Nephron progenitor cell (in vitro differentiated cells): ENCODE data around the gene KCND3.

ENCODE experiments used
- DNase-seq: peaks from one replicate; pipeline ENCODE4 v3.0.0; 2021
- H3K27ac Mint-ChIP-seq: 2 replicates; pipeline ENCODE4 v1.8.0; 2021; ENCODE audit warnings: mild to moderate bottlenecking, moderate library complexity, mixed read lengths
- H3K27me3 Mint-ChIP-seq: 2 replicates; pipeline ENCODE4 v1.8.0; 2021; ENCODE audit warnings: mild to moderate bottlenecking, low read depth, mixed read lengths; ENCODE audit not compliant: poor library complexity
- H3K36me3 Mint-ChIP-seq: 2 replicates; pipeline ENCODE4 v1.8.0; 2021; ENCODE audit warnings: low read depth, mixed read lengths
- H3K4me1 Mint-ChIP-seq: 2 replicates; pipeline ENCODE4 v1.8.0; 2021; ENCODE audit warnings: mixed read lengths
- H3K4me3 Mint-ChIP-seq: 2 replicates; pipeline ENCODE4 v1.8.0; 2021; ENCODE audit warnings: mild to moderate bottlenecking, moderate library complexity, mixed read lengths
- H3K9me3 Mint-ChIP-seq: 2 replicates; pipeline ENCODE4 v1.8.0; 2021; ENCODE audit warnings: mild to moderate bottlenecking, moderate library complexity, mixed read lengths
- CTCF ChIP-seq: fragments of 200-600 bp; sonication (generic); IDR thresholded peaks from 2 replicates; pipeline ENCODE4 v1.5.0; 2021; ENCODE audit warnings: antibody characterized with exemption

The KCND3 gene

GRCh38 chr1:111841189-111841588, 148.3 kb downstream of the KCND3 start:
- H3K27me3 Mint-ChIP-seq, result peaks cover 26% of the 10 kb centered on the region
- no peak for TF ChIP-seq CTCF
- no peaks in the 10 kb centered on the region for H3K9me3 Mint-ChIP-seq

GRCh38 chr1:111837393-111837792, 152.1 kb downstream of the KCND3 start:
- H3K9me3 Mint-ChIP-seq, result no peaks in the 10 kb centered on the region
- H3K4me3 Mint-ChIP-seq, result no peak overlapping the region
- no peaks in the 10 kb centered on the region for H3K4me1 Mint-ChIP-seq
- no peaks in the 10 kb centered on the region for H3K36me3 Mint-ChIP-seq
- peaks cover 9% of the 10 kb centered on the region for H3K27me3 Mint-ChIP-seq
- no peak for DNase-seq
- H3K27ac Mint-ChIP-seq, result no peak overlapping the region
- TF ChIP-seq CTCF, result no peak

More at GRCh38 chr1:111841189-111841588, 148.3 kb downstream of the KCND3 start:
- Mint-ChIP-seq H3K4me3 (no peak overlapping the region), H3K36me3 (no peaks in the 10 kb centered on the region), H3K27ac (no peak overlapping the region), H3K4me1 (no peaks in the 10 kb centered on the region)
- DNase-seq, result no peak

GRCh38 chr1:111836111-111836510, 153.4 kb downstream of the KCND3 start:
- Mint-ChIP-seq H3K27me3 (peaks cover 11% of the 10 kb centered on the region), H3K9me3 (no peaks in the 10 kb centered on the region), H3K27ac (no peak overlapping the region), H3K4me3 (no peak overlapping the region), H3K36me3 (no peaks in the 10 kb centered on the region), H3K4me1 (no peaks in the 10 kb centered on the region)
- DNase-seq, result no peak
- TF ChIP-seq CTCF, result no peak

GRCh38 chr1:111835514-111835913, 154.0 kb downstream of the KCND3 start:
- TF ChIP-seq CTCF, result no peak
- no peak for DNase-seq
- no peaks in the 10 kb centered on the region for H3K36me3 Mint-ChIP-seq
- H3K4me3 Mint-ChIP-seq, result no peak overlapping the region
- H3K4me1 Mint-ChIP-seq, result no peaks in the 10 kb centered on the region
- H3K27ac Mint-ChIP-seq, result no peak overlapping the region
- peaks cover 11% of the 10 kb centered on the region for H3K27me3 Mint-ChIP-seq
- H3K9me3 Mint-ChIP-seq, result no peaks in the 10 kb centered on the region

- no peaks in the 10 kb centered on the region for H3K36me3 Mint-ChIP-seq
- H3K27ac Mint-ChIP-seq, result no peak overlapping the region
- H3K4me3 Mint-ChIP-seq, result no peak overlapping the region
- no peaks in the 10 kb centered on the region for H3K9me3 Mint-ChIP-seq
- no peaks in the 10 kb centered on the region for H3K4me1 Mint-ChIP-seq
- peaks cover 11% of the 10 kb centered on the region for H3K27me3 Mint-ChIP-seq
- no peak for DNase-seq
- no peak for TF ChIP-seq CTCF
Measured at GRCh38 chr1:111834956-111835355, 154.5 kb downstream of the KCND3 start.

GRCh38 chr1:111833334-111833733, 156.1 kb downstream of the KCND3 start:
- Mint-ChIP-seq H3K36me3 (no peaks in the 10 kb centered on the region), H3K27ac (no peak overlapping the region), H3K4me1 (no peaks in the 10 kb centered on the region), H3K9me3 (no peaks in the 10 kb centered on the region), H3K4me3 (no peak overlapping the region), H3K27me3 (peaks cover 17% of the 10 kb centered on the region)
- DNase-seq, result peak; percentile 52
- no peak for TF ChIP-seq CTCF
